ENCODE measurements around the gene DDX60.

Gene DDX60

GRCh38 chr4:168203233-168203911 is 115.2 kb downstream of the DDX60 start:
- no peak for DNase-seq

GRCh38 chr4:168200685-168201084 is 117.9 kb downstream of the DDX60 start:
- DNase-seq: peak; percentile 21

GRCh38 chr4:168199260-168199957 is 119.1 kb downstream of the DDX60 start:
- peak; percentile 67 for DNase-seq

GRCh38 chr4:168197926-168198325 is 120.6 kb downstream of the DDX60 start:
- no peak for DNase-seq

- no peak for DNase-seq
These were observed 129.8 kb downstream of the DDX60 start for GRCh38 chr4:168188754-168189153.

GRCh38 chr4:168183717-168184571 is 134.6 kb downstream of the DDX60 start:
- peak; percentile 47 for DNase-seq

- no peak for DNase-seq
These were observed 140.9 kb downstream of the DDX60 start for GRCh38 chr4:168177546-168178149.

GRCh38 chr4:168174308-168174707 is 144.2 kb downstream of the DDX60 start:
- DNase-seq: no peak

- no peak for DNase-seq
These were observed 150.8 kb downstream of the DDX60 start for GRCh38 chr4:168167714-168168284.
